ENCODE data around the gene CD164L2.

CD164L2 gene

DNA sequence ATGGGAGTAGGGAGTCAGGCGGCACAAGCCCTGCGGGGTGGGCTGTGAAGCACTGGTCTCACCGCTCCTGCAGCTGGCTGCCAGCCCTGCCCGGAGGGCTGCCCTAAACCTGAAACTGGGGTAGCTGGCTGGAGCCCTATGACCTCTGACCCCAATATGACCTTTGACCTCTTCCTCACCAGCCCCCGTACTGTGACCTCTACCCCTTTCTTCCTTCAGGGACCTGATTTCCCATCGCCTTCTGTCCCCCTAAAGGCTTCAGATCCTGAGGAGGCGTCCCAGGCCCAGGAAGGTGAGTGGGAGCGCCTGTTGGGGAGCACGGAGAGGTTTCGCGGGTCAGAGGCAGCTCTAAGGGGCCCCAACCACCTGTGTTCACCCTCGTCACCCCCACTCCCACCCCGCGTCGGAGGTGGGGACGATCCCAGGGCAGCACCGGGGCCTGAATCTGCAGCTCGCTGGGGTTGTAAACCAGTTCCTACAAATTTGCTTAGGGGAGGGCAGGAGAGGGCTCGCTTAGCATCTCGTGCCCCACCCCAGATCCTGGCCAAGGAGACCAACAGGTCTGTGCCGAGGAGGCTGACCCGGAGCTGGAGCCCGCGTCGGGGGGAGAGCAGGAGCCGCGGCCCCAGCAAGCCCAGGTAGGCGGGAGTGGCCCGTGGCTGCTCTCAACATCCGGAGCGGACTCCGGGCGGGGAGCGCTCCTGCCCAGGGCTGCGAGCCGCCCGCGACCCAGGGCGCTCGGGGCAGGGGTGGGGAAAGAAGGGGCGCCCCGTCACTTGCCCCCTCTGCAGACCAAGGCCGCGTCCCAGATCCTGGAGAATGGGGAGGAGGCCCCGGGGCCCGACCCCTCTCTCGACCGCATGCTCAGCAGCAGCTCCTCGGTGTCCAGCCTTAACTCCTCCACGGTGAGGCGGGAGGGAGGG is 34.0 kb downstream of the CD164L2 start:
- peak overlapping the region; percentile 63 for H3K4me3 ChIP-seq (ENCODE audit: low read length)
- H3K4me1 ChIP-seq (ENCODE audit: control insufficient read depth, insufficient read depth, low read length), result peaks cover 19% of the 10 kb centered on the region
- H3K9me3 ChIP-seq (replicated peaks; ENCODE audit: low read length), result no peaks in the 10 kb centered on the region
- no peaks in the 10 kb centered on the region for H3K36me3 ChIP-seq (ENCODE audit: insufficient read depth, low read length)
- peaks cover 4% of the 10 kb centered on the region for H3K27me3 ChIP-seq (ENCODE audit: control insufficient read depth, insufficient read depth, low read length)
- no peak overlapping the region for H3K9ac ChIP-seq (ENCODE audit: low read depth, low read length)
- peak overlapping the region; percentile 79 for H3K4me2 ChIP-seq (ENCODE audit: low read length)

DNA sequence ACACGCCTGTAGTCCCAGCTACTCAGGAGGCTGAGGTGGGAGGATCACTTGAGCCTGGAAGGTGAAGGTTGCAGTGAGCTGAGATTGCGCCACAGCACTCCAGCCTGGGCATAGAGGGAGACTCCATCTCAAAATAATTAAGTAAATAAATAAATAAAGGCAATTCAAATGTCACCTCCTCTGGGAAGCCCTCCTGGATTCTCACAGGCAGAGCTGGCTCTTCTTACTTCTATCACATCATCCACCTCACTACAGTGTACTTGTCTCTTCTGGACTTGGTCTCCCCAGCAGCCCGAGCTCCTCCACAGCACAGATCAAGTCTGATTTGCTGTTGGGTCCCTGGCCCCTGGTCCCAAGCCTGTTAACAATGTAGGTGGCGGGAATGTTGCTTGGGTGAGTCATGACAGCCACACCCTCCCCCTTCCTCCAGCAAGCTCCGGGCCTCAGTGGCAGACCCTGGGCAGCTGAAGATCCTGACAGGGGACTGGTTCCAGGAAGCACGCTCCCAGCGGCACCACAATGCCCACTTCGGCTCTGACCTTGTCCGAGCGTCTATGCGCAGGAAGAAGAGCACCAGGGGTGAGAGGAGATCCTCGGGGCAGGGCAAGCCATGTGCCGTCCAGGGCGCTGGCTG is 36.0 kb downstream of the CD164L2 start:
- no peak overlapping the region for H3K9ac ChIP-seq (ENCODE audit: low read depth, low read length)
- no peak overlapping the region for H3K4me2 ChIP-seq (ENCODE audit: low read length)
- H3K4me1 ChIP-seq (ENCODE audit: control insufficient read depth, insufficient read depth, low read length), result peaks cover 27% of the 10 kb centered on the region
- no peak overlapping the region for H3K4me3 ChIP-seq (ENCODE audit: low read length)
- no peaks in the 10 kb centered on the region for H3K9me3 ChIP-seq (replicated peaks; ENCODE audit: low read length)
- peaks cover 4% of the 10 kb centered on the region for H3K27me3 ChIP-seq (ENCODE audit: control insufficient read depth, insufficient read depth, low read length)
- H3K36me3 ChIP-seq (ENCODE audit: insufficient read depth, low read length), result no peaks in the 10 kb centered on the region

DNA sequence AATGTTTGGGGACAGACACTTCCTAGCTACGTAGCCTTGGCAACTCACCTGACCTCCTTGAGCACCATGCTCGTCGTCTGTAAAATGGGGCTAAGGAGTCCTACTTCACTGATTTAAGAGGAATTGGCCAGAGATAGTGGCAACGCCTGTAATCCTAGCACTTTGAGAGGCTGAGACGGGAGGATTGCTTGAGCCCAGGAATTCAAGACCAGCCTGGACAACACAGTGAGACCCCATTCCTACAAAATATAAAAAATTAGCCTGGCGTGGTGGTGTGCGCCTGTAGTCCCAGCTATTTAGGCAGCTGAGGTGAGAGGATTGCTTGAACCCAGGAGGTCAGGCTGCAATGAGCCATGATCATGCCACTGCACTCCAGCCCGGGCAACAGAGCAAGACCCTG is 36.8 kb downstream of the CD164L2 start:
- Histone ChIP-seq H3K4me3 (ENCODE audit: low read length) (no peak overlapping the region), H3K27me3 (ENCODE audit: control insufficient read depth, insufficient read depth, low read length) (peaks cover 4% of the 10 kb centered on the region), H3K4me2 (ENCODE audit: low read length) (no peak overlapping the region), H3K9me3 (replicated peaks; ENCODE audit: low read length) (no peaks in the 10 kb centered on the region), H3K4me1 (ENCODE audit: control insufficient read depth, insufficient read depth, low read length) (peaks cover 35% of the 10 kb centered on the region), H3K36me3 (ENCODE audit: insufficient read depth, low read length) (no peaks in the 10 kb centered on the region), H3K9ac (ENCODE audit: low read depth, low read length) (no peak overlapping the region)

DNA sequence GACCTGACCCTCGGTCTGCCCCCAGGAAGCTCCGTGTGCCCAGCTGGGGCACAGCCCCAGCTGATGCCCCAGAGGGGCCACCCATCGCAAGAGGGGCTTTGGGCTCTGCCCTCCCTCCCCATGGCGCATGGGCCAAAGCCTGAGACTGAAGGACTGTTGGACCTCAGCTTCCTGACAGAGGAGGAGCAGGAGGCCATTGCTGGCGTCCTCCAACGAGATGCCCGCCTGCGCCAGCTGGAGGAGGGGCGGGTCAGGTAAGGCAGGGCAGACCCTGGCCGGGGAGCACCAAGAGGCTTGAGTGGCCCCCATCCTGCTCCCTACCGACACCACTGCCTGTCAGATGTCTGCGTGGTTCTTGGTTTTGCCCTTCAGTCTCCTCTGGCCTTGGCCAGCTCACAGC is 37.9 kb downstream of the CD164L2 start:
- peaks cover 42% of the 10 kb centered on the region for H3K4me1 ChIP-seq (ENCODE audit: control insufficient read depth, insufficient read depth, low read length)
- H3K9ac ChIP-seq (ENCODE audit: low read depth, low read length), result no peak overlapping the region
- H3K9me3 ChIP-seq (replicated peaks; ENCODE audit: low read length), result no peaks in the 10 kb centered on the region
- no peak overlapping the region for H3K4me2 ChIP-seq (ENCODE audit: low read length)
- H3K27me3 ChIP-seq (ENCODE audit: control insufficient read depth, insufficient read depth, low read length), result peaks cover 3% of the 10 kb centered on the region
- no peaks in the 10 kb centered on the region for H3K36me3 ChIP-seq (ENCODE audit: insufficient read depth, low read length)
- no peak overlapping the region for H3K4me3 ChIP-seq (ENCODE audit: low read length)

DNA sequence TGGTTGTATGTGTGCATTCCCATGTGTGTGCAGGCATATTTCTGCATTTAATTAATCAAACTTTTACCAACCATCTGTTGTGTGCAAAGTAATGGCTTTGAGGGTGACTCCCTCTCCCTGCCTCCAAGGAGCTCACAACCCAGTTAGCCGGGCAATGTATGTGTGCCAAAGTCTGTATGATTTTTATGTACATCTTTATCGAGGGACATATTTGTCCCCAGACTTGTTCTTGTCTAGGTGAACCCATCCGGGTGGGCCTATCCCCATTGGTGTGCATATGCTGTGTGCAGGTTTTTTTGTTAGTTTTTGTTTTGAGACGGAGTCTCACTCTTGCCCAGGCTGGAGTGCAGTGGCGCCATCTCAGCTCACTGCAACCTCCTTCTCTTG is 39.5 kb downstream of the CD164L2 start:
- Histone ChIP-seq H3K27me3 (ENCODE audit: control insufficient read depth, insufficient read depth, low read length) (no peaks in the 10 kb centered on the region), H3K36me3 (ENCODE audit: insufficient read depth, low read length) (no peaks in the 10 kb centered on the region), H3K4me2 (ENCODE audit: low read length) (no peak overlapping the region), H3K9ac (ENCODE audit: low read depth, low read length) (no peak overlapping the region), H3K9me3 (replicated peaks; ENCODE audit: low read length) (no peaks in the 10 kb centered on the region), H3K4me1 (ENCODE audit: control insufficient read depth, insufficient read depth, low read length) (peaks cover 28% of the 10 kb centered on the region), H3K4me3 (ENCODE audit: low read length) (no peak overlapping the region)

DNA sequence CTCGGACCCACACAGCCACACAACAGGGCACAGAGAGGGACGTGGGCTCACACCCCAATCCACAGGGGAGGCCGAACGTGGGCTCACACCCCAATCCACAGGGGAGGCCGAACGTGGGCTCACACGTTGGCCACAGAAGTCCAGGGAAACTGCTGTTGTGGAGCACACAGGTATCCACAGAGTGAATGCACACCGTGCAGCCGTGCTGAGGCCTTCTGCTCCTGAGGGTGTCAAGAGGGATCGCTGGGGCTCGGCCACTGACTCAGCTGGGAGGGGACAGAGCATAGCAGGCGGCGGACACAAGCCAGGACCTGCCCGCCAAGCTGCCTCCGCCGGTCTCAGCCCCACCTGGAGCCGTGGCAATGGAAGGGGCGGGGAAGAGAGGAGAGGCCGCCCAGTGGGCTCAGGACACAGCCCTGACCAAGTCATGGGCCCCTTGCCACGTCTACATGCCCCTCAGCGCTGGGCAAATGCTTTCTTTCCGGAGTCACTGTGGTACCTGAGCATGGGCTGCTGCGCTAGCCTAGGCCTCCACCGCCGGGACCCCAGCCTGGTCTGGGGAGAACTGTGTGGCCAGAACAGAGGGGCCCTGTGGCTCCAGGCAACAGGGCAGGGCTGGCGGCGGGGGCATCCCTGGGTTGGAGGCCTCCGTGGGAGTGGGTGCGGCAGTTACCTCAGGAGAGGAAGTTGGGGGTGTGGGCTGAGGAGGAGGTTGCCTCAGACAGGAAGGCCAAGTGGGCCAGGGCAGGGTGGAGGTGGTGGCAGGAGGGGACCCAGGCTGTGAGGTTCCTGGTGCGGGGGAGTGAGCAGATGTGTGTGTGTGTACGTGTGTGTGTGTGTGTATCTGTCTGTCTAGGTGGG is 40.1 kb downstream of the CD164L2 start:
- no peaks in the 10 kb centered on the region for H3K9me3 ChIP-seq (replicated peaks; ENCODE audit: low read length)
- H3K9ac ChIP-seq (ENCODE audit: low read depth, low read length), result no peak overlapping the region
- no peaks in the 10 kb centered on the region for H3K36me3 ChIP-seq (ENCODE audit: insufficient read depth, low read length)
- no peak overlapping the region for H3K4me3 ChIP-seq (ENCODE audit: low read length)
- H3K27me3 ChIP-seq (ENCODE audit: control insufficient read depth, insufficient read depth, low read length), result no peaks in the 10 kb centered on the region
- H3K4me2 ChIP-seq (ENCODE audit: low read length), result no peak overlapping the region
- peaks cover 28% of the 10 kb centered on the region for H3K4me1 ChIP-seq (ENCODE audit: control insufficient read depth, insufficient read depth, low read length)

DNA sequence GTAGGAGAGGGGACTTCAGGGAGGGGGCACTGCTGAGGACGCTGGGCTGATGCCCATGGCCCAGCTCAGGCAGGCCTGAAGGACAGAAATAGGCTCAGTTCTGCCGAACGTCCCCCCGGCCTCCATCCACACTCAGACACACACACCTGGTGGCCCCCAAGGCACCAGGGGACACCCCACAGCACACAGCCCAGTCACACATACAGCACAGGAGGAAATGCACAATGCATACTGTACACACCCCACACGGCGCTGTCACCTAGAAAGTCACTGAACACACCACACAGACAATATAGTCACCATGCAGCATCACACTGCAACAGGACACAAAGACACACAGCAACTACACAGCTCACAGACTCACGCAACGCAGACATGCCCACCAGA is 40.7 kb downstream of the CD164L2 start:
- no peaks in the 10 kb centered on the region for H3K9me3 ChIP-seq (replicated peaks; ENCODE audit: low read length)
- H3K9ac ChIP-seq (ENCODE audit: low read depth, low read length), result no peak overlapping the region
- H3K36me3 ChIP-seq (ENCODE audit: insufficient read depth, low read length), result no peaks in the 10 kb centered on the region
- H3K4me3 ChIP-seq (ENCODE audit: low read length), result no peak overlapping the region
- no peak overlapping the region for H3K4me2 ChIP-seq (ENCODE audit: low read length)
- H3K4me1 ChIP-seq (ENCODE audit: control insufficient read depth, insufficient read depth, low read length), result peaks cover 26% of the 10 kb centered on the region
- H3K27me3 ChIP-seq (ENCODE audit: control insufficient read depth, insufficient read depth, low read length), result no peaks in the 10 kb centered on the region

DNA sequence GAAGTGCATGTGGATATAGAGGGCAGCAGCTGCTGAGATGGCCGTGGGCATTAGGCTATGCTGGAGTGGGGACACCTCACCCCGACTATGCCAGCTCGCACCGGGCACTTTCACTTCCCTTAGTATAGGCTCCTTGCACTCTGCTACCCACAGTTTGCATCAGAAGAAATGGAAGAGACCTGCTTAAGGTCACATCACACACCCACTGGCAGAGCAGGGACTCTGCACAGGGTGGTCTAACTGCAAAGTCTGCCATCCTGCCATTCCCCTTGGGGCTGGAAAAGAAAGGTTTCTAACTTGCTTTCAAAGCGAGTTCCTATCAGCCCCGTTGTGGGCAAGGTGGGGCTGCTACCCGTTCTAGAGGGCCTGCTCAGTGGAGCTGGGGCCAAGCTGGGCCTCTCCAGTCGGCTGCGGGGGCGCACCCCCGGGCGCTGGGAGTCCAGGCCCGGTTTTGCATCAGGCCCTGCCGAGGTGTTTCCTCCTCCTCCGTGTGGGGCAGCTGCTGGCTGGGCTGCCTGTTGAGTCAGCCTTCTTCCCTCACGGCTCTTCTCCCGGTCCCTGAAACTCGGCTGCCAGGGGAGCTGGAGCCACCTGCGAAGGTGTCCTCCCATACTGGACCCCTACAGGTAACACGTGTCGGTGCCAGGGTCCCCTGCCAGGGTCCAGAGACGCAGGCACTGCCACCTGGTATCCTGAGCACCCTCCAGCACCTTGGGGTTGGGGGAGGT is 41.4 kb downstream of the CD164L2 start, which contains the start of gene SYTL1:
TSS of gene SYTL1 (plus strand) at position 498 of the 728 bp plus-strand sequence. CDS start 3,313 bp downstream, outside the sequence.
- no peaks in the 10 kb centered on the region for H3K9me3 ChIP-seq (replicated peaks; ENCODE audit: low read length)
- no peaks in the 10 kb centered on the region for H3K27me3 ChIP-seq (ENCODE audit: control insufficient read depth, insufficient read depth, low read length)
- peaks cover 23% of the 10 kb centered on the region for H3K4me1 ChIP-seq (ENCODE audit: control insufficient read depth, insufficient read depth, low read length)
- no peak within 1 kb of the TSS for H3K4me3 ChIP-seq (ENCODE audit: low read length)
- no peak within 1 kb of the TSS for H3K9ac ChIP-seq (ENCODE audit: low read depth, low read length)
- peak within 1 kb of the TSS; percentile 55 for H3K4me2 ChIP-seq (ENCODE audit: low read length)
- peaks cover 6% of the 10 kb centered on the region for H3K36me3 ChIP-seq (ENCODE audit: insufficient read depth, low read length)

DNA sequence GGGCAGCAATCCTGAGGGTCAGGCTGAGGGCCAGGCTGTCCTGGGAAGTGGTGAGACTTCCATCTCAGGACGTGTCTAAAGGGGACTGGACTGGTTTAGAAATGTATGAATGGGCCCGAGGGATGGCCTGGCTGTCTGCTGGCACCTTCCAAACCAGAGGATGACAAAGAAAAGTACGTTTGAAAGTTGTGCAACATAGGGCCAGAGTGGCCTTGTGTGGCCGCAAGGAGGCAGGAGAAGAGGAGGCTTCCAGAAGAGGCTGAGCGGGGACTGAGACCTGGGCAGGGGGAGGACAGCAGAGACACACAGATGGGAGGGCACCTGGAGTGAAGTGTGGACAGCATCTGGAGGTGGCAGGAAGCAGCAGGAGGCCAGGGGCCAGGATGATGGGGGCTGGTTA is 43.9 kb downstream of the CD164L2 start:
- H3K27me3 ChIP-seq (ENCODE audit: control insufficient read depth, insufficient read depth, low read length), result no peaks in the 10 kb centered on the region
- no peak overlapping the region for H3K9ac ChIP-seq (ENCODE audit: low read depth, low read length)
- peaks cover 23% of the 10 kb centered on the region for H3K4me1 ChIP-seq (ENCODE audit: control insufficient read depth, insufficient read depth, low read length)
- no peak overlapping the region for H3K4me2 ChIP-seq (ENCODE audit: low read length)
- peaks cover 30% of the 10 kb centered on the region for H3K36me3 ChIP-seq (ENCODE audit: insufficient read depth, low read length)
- H3K9me3 ChIP-seq (replicated peaks; ENCODE audit: low read length), result no peaks in the 10 kb centered on the region
- no peak overlapping the region for H3K4me3 ChIP-seq (ENCODE audit: low read length)

DNA sequence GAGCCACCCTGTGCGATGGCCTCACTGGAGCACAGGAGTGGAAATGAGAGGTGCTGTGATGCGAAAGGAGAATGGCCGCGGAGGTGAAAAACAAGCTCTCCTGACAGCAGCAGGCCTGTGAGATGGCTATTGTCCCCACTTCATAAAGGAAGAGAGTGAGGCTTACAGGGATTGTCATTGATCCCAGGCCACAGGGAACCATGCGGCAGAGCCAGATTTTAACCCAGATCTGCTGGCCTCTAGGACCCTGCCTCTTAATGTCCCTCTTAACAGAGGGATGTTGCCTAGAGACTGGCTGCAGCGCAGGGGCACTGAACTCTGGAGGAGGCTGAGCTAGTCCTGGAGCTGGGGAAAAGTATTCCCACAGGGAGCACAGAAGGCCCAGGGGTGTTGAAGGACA is 44.4 kb downstream of the CD164L2 start:
- peaks cover 35% of the 10 kb centered on the region for H3K36me3 ChIP-seq (ENCODE audit: insufficient read depth, low read length)
- no peak overlapping the region for H3K9ac ChIP-seq (ENCODE audit: low read depth, low read length)
- H3K27me3 ChIP-seq (ENCODE audit: control insufficient read depth, insufficient read depth, low read length), result no peaks in the 10 kb centered on the region
- no peaks in the 10 kb centered on the region for H3K9me3 ChIP-seq (replicated peaks; ENCODE audit: low read length)
- no peak overlapping the region for H3K4me3 ChIP-seq (ENCODE audit: low read length)
- no peak overlapping the region for H3K4me2 ChIP-seq (ENCODE audit: low read length)
- peaks cover 23% of the 10 kb centered on the region for H3K4me1 ChIP-seq (ENCODE audit: control insufficient read depth, insufficient read depth, low read length)

DNA sequence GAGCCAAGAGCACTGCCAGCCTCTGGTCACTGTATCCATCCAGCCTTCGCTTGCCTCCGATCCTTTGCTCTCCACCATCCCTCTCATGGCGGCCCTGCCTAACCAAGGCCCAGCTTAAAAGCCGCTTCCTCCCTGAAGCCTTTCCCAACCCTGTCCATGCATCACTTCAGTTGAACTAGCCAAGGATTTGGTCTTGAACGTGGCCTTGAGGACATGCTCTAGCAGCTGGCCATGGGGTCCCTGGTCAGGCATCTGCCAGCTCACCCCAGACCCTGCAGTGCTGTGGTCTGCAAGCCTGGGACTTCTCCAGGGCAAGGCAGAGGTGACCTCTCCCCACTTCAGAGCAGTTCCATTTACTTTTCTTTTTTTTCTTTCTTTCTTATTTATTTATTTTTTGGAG is 46.4 kb downstream of the CD164L2 start:
- no peak overlapping the region for H3K4me2 ChIP-seq (ENCODE audit: low read length)
- no peak overlapping the region for H3K4me3 ChIP-seq (ENCODE audit: low read length)
- H3K36me3 ChIP-seq (ENCODE audit: insufficient read depth, low read length), result peaks cover 54% of the 10 kb centered on the region
- H3K4me1 ChIP-seq (ENCODE audit: control insufficient read depth, insufficient read depth, low read length), result peaks cover 20% of the 10 kb centered on the region
- no peak overlapping the region for H3K9ac ChIP-seq (ENCODE audit: low read depth, low read length)
- no peaks in the 10 kb centered on the region for H3K27me3 ChIP-seq (ENCODE audit: control insufficient read depth, insufficient read depth, low read length)
- no peaks in the 10 kb centered on the region for H3K9me3 ChIP-seq (replicated peaks; ENCODE audit: low read length)
